ENCODE results near the gene POPDC3. TPM values are rescaled to one million over a fixed set of nuclear protein-coding genes. Genes with fewer than 3 reads are reported as not detected.

The POPDC3 gene
- total and polyA plus RNA-seq, 2 of the 13 experiments (the other 11 are each of a cell fraction or from before 2014, with no cell fraction given), result 0.18 to 0.20 TPM

DNA sequence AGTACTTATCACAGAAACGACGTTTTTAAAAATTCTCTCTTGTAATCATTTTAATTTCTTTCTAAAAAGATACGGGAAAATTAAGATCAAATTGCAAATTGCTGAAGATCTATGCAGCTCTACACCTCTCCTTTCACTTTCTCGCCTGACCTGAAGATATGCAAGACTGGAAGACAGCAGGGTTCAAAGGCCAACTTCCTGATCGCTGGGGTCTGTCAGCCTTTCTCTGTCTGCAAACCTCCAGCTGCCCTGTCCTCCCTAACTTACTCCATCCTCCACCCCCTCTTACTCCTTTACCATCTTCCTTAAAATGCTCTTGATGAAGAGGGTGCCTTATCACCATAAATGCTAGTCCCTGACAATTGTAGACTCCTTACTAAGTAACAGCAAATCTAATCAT, 63.7 kb downstream of the POPDC3 start (continued):
- TF ChIP-seq TFAP4 (IDR thresholded peaks at IDR 0.05; ENCODE audit: borderline replicate concordance, low read depth) (no peak), AGO1 (IDR thresholded peaks at IDR 0.05; ENCODE audit: low read depth, low read length, poor library complexity, severe bottlenecking) (no peak)

DNA sequence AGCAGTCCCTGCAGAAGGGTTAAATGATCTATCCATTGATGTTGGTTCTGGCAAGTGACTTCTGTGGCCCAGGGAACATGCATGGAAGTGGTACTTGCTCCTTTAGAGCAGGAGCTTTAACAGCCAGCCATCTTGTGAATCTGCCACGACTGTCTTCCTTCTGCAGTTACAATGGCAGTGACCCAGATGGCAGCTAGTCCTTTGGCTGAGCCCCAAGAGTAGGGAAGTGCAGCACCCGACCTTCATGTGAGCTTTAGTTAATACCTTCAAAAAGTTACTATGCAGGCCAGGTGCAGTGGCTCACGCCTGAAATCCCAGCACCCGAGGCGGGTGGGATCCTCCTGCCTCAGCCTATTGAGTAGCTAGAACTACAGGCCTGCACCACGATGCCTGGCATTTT, 66.4 kb downstream of the POPDC3 start:
- Histone ChIP-seq H2AFZ (ENCODE audit: low read length) (no peak overlapping the region), H3K4me1 (ENCODE audit: insufficient read depth, low read length) (no peaks in the 10 kb centered on the region), H3K36me3 (replicated peaks in 1 of 2; ENCODE audit: control insufficient read depth in 1 of 2, insufficient read depth in 2 of 2, low read length in 2 of 2) (no peaks in the 10 kb centered on the region), H3K9me3 (ENCODE audit: low read length) (no peaks in the 10 kb centered on the region), H3K4me2 (ENCODE audit: low read depth, low read length) (no peak overlapping the region), H3K9ac (ENCODE audit: insufficient read depth, low read depth, low read length) (no peak overlapping the region), H3K27me3 (ENCODE audit: control insufficient read depth in 1 of 2, insufficient read depth in 2 of 2, low read length in 2 of 2) (no peaks in the 10 kb centered on the region), H3K27ac (ENCODE audit: extremely low read length, insufficient read depth, low read length) (no peak overlapping the region), H4K20me1 (ENCODE audit: insufficient read depth, low read length) (no peaks in the 10 kb centered on the region), H3K79me2 (ENCODE audit: insufficient read depth, low read length) (no peaks in the 10 kb centered on the region), H3K4me3 (replicated peaks in 1 of 3; ENCODE audit: insufficient read depth in 1 of 3, low read depth in 2 of 3, low read length in 3 of 3) (no peak overlapping the region)
- BruUV-seq (replicated peaks), result no TSS peak
- POLR2A ChIA-PET, result no interaction called here
- intact Hi-C loops (cut with micrococcal nuclease; ENCODE audit: unreplicated experiment) (no loop called here), in situ Hi-C loops (cut with HindIII; ENCODE audit: extremely low pct_ligation_motif_present, low pct_unique_long_range_greater_than_20kb) (no loop called here)
- CTCF ChIA-PET (ENCODE audit: low intra/inter-chr PET ratio, low total read pairs), result no interaction called here
- no peak for TF ChIP-seq MYC (CRISPR knock-in tag; IDR thresholded peaks at IDR 0.05; ENCODE audit: borderline replicate concordance)
- no peak for TF ChIP-seq RFX5 (IDR thresholded peaks at IDR 0.05; ENCODE audit: low read depth, low read length)
- no peak for TF ChIP-seq ZNF777 (CRISPR knock-in tag; IDR thresholded peaks at IDR 0.05)
- no peak for TF ChIP-seq NFE2L1 (CRISPR knock-in tag; IDR thresholded peaks at IDR 0.05; ENCODE audit: borderline replicate concordance)
- no peak for TF ChIP-seq KLF16 (CRISPR knock-in tag; IDR thresholded peaks at IDR 0.05)
- TF ChIP-seq DNMT3B (CRISPR knock-in tag; conservative IDR thresholded peaks at IDR 0.05), result no peak
- no peak for TF ChIP-seq KDM1A (CRISPR knock-in tag; IDR thresholded peaks at IDR 0.05)
- no peak for TF ChIP-seq IKZF1 (IDR thresholded peaks at IDR 0.05)
- TF ChIP-seq CHCHD3 (CRISPR knock-in tag; IDR thresholded peaks at IDR 0.05), result no peak
- TF ChIP-seq HHEX (CRISPR knock-in tag; IDR thresholded peaks at IDR 0.05), result no peak
- no peak for TF ChIP-seq ZNF652 (CRISPR knock-in tag; IDR thresholded peaks at IDR 0.05; ENCODE audit: borderline replicate concordance, low read depth)
- no peak for TF ChIP-seq ZNF724P (CRISPR knock-in tag; IDR thresholded peaks at IDR 0.05; ENCODE audit: borderline replicate concordance)
- TF ChIP-seq ELF1 (CRISPR knock-in tag; IDR thresholded peaks at IDR 0.05), result no peak
- TF ChIP-seq, protein P1, sequence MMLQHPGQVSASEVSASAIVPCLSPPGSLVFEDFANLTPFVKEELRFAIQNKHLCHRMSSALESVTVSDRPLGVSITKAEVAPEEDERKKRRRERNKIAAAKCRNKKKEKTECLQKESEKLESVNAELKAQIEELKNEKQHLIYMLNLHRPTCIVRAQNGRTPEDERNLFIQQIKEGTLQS (CRISPR knock-in tag; IDR thresholded peaks at IDR 0.05), result no peak
- TF ChIP-seq ZNF331 (CRISPR knock-in tag; IDR thresholded peaks at IDR 0.05), result no peak
- TF ChIP-seq ZSCAN31 (CRISPR knock-in tag; IDR thresholded peaks at IDR 0.05; ENCODE audit: low read depth), result no peak
- FAIRE-seq (no peak), ATAC-seq (no peak), DNase-seq (ENCODE audit: low spot score) (no peak)
- 75% methylated on average over 6 of the region's 6 CpGs for WGBS (ENCODE audit: low lambda C conversion rate)
